Osteocyte (in vitro differentiated cells): ENCODE data around the gene FRAS1. TPM values are rescaled to one million over a fixed set of nuclear protein-coding genes. Genes with fewer than 3 reads are reported as not detected.

Source experiments
- DNase-seq: peaks from one replicate; pipeline ENCODE4 v3.0.0; 2021; ENCODE audit warnings: mixed read lengths; ENCODE audit not compliant: unreplicated experiment; ENCODE audit errors: extremely low spot score
- H3K27ac Mint-ChIP-seq: one replicate; pipeline ENCODE4 v1.8.0; 2021; ENCODE audit warnings: mild to moderate bottlenecking, mixed read lengths; ENCODE audit not compliant: unreplicated experiment
- H3K27me3 Mint-ChIP-seq: one replicate; pipeline ENCODE4 v1.8.0; 2021; ENCODE audit warnings: mixed read lengths; ENCODE audit not compliant: unreplicated experiment
- H3K36me3 Mint-ChIP-seq: one replicate; pipeline ENCODE4 v1.8.0; 2021; ENCODE audit warnings: mixed read lengths; ENCODE audit not compliant: unreplicated experiment
- H3K4me1 Mint-ChIP-seq: one replicate; pipeline ENCODE4 v1.8.0; 2021; ENCODE audit warnings: mixed read lengths; ENCODE audit not compliant: unreplicated experiment
- H3K4me3 Mint-ChIP-seq: one replicate; pipeline ENCODE4 v1.8.0; 2021; ENCODE audit warnings: mild to moderate bottlenecking, moderate library complexity, mixed read lengths; ENCODE audit not compliant: unreplicated experiment
- H3K9me3 Mint-ChIP-seq: one replicate; pipeline ENCODE4 v1.8.0; 2021; ENCODE audit warnings: mixed read lengths; ENCODE audit not compliant: unreplicated experiment
- CTCF ChIP-seq: fragments of 200-600 bp; sonication (generic); IDR thresholded peaks from 2 replicates; pipeline ENCODE4 v1.5.0; 2021; ENCODE audit warnings: antibody characterized with exemption, mild to moderate bottlenecking, moderate library complexity
- total RNA-seq: library from RNA; stranded (reverse); gene quantifications from 2 replicates; pipeline ENCODE4 v1.2.1, GENCODE V29; 2021

Gene FRAS1
- total RNA-seq, 1 donor from 2014 or later, result 0.89 TPM

- TF ChIP-seq CTCF, result no peak
- no peak for DNase-seq
- Mint-ChIP-seq H3K27ac (no peak overlapping the region), H3K27me3 (no peaks in the 10 kb centered on the region), H3K9me3 (no peaks in the 10 kb centered on the region), H3K4me3 (no peak overlapping the region), H3K4me1 (peaks cover 51% of the 10 kb centered on the region), H3K36me3 (no peaks in the 10 kb centered on the region)
These were observed 509.8 kb downstream of the FRAS1 start for GRCh38 chr4:78566834-78567499.

- H3K27me3 Mint-ChIP-seq, result no peaks in the 10 kb centered on the region
- H3K4me1 Mint-ChIP-seq, result peaks cover 44% of the 10 kb centered on the region
- no peak for DNase-seq
- TF ChIP-seq CTCF, result no peak
- no peak overlapping the region for H3K4me3 Mint-ChIP-seq
- H3K9me3 Mint-ChIP-seq, result no peaks in the 10 kb centered on the region
- H3K27ac Mint-ChIP-seq, result no peak overlapping the region
- H3K36me3 Mint-ChIP-seq, result no peaks in the 10 kb centered on the region
These were observed 510.5 kb downstream of the FRAS1 start for GRCh38 chr4:78567500-78568060.

- Mint-ChIP-seq H3K27me3 (no peaks in the 10 kb centered on the region), H3K4me1 (peaks cover 39% of the 10 kb centered on the region), H3K27ac (peak overlapping the region; percentile 23), H3K36me3 (no peaks in the 10 kb centered on the region), H3K9me3 (no peaks in the 10 kb centered on the region), H3K4me3 (no peak overlapping the region)
- no peak for DNase-seq
- TF ChIP-seq CTCF, result no peak
These were observed 511.6 kb downstream of the FRAS1 start for GRCh38 chr4:78568640-78569305.

- DNase-seq, result no peak
- Mint-ChIP-seq H3K27me3 (no peaks in the 10 kb centered on the region), H3K4me1 (peaks cover 39% of the 10 kb centered on the region), H3K27ac (peak overlapping the region; percentile 23), H3K36me3 (no peaks in the 10 kb centered on the region), H3K9me3 (no peaks in the 10 kb centered on the region), H3K4me3 (no peak overlapping the region)
- TF ChIP-seq CTCF, result no peak
These were observed 512.2 kb downstream of the FRAS1 start for GRCh38 chr4:78569306-78569821.

GRCh38 chr4:78570117-78570516 lies 513.0 kb downstream of the FRAS1 start:
- peaks cover 39% of the 10 kb centered on the region for H3K4me1 Mint-ChIP-seq
- no peak for DNase-seq
- TF ChIP-seq CTCF, result no peak
- no peak overlapping the region for H3K27ac Mint-ChIP-seq
- no peaks in the 10 kb centered on the region for H3K27me3 Mint-ChIP-seq
- H3K9me3 Mint-ChIP-seq, result no peaks in the 10 kb centered on the region
- H3K36me3 Mint-ChIP-seq, result no peaks in the 10 kb centered on the region
- H3K4me3 Mint-ChIP-seq, result no peak overlapping the region
